Panc1 (cell line): Measurements from ENCODE around the gene FAM240A.

ENCODE experiments used
- CTCF ChIP-seq: fragments of 450-650 bp; IDR thresholded peaks from 2 replicates; pipeline ENCODE4 v1.5.1; 2017; ENCODE audit warnings: mild to moderate bottlenecking
- POLR2AphosphoS5 ChIP-seq: IDR thresholded peaks from 2 replicates; pipeline ENCODE4 v1.6.1; 2012; ENCODE audit warnings: mild to moderate bottlenecking, low read depth, low read length, moderate library complexity
- REST ChIP-seq, 2 experiments: IDR thresholded peaks; 2 replicates each; pipeline ENCODE4 v1.6.1; 2011 to 2012; ENCODE audit warnings: low read depth in 2 of 2, control low read depth in 1 of 2, low read length in 1 of 2, mild to moderate bottlenecking in 1 of 2, moderate library complexity in 1 of 2; ENCODE audit not compliant: insufficient read depth in 1 of 2
- SIN3A ChIP-seq: IDR thresholded peaks from 2 replicates; pipeline ENCODE4 v1.6.1; 2012; ENCODE audit warnings: low read depth, mild to moderate bottlenecking, low read length, moderate library complexity, borderline replicate concordance; ENCODE audit not compliant: insufficient read depth

GRCh38 chr3:46666453-46666845, 54.1 kb downstream of the FAM240A start:
- no peak for TF ChIP-seq CTCF
- no peak for TF ChIP-seq REST (IDR thresholded peaks at IDR 0.05; ENCODE audit: insufficient read depth in 1 of 2, low read depth in 2 of 2, low read length in 1 of 2)
- no peak for TF ChIP-seq SIN3A
- TF ChIP-seq POLR2AphosphoS5: no peak
